Lung microvascular endothelial cell (primary cell): ENCODE data around the gene SORCS3. TPM values are rescaled to one million over a fixed set of nuclear protein-coding genes. Genes with fewer than 3 reads are reported as not detected.

Experiments
- DNase-seq, 2 donors: peaks; one replicate each; pipeline versions ENCODE4 v3.0.0 to v3.0.0-alpha.2; 2010; ENCODE audit warnings: low read depth in 2 of 2
- total RNA-seq: library from RNA; depleted of rRNA; stranded (reverse); fragments of >200 nt; gene quantifications from 2 replicates; pipeline ENCODE4 v1.2.1, GENCODE V29; 2014

Gene SORCS3
- not detected in 2 replicates for total RNA-seq

DNA sequence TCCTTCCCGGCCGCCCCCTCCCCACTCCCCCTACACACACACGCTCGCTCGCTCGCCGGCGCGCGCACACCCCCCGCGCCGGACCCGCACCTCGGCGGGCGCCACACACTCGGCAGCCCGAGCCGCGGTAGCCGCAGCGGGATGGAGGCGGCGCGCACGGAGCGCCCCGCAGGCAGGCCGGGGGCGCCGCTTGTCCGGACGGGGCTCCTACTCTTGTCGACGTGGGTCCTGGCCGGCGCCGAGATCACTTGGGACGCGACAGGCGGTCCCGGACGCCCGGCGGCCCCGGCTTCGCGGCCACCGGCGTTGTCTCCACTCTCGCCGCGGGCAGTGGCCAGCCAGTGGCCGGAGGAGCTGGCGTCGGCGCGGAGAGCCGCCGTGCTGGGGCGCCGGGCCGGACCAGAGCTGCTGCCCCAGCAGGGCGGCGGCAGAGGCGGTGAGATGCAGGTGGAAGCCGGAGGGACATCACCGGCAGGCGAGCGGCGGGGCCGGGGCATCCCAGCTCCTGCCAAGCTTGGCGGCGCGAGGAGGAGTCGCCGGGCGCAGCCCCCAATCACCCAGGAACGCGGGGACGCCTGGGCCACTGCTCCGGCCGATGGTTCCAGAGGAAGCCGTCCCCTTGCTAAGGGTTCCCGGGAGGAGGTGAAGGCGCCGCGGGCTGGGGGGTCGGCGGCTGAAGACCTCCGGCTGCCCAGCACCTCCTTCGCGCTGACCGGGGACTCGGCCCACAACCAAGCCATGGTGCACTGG, at the start of gene SORCS3:
Gene SORCS3, plus strand, starts transcription at position 104 of the 750 bp plus-strand sequence.
- DNase-seq, result no peak

DNA sequence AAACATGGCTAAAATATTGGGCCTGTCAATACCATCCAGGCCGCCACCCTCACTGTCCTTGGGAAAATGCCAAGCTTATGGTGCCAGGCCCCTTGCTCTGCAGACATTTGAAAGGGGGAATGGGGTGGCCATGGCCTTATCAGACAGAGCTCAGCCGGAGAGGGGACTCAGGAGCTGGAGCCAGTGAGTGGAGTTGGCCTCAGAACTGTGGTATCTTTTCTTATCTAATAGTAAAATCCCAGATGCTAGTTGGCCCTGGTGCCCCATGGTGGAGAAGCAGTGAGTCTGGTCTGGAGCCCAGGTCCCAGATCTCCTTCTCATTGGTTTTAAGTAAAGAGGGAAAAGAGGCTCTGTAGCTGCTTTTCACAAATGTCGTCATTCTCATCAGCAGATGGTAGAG, 49.6 kb upstream of the SORCS3 start:
- DNase-seq, result no peak

DNA sequence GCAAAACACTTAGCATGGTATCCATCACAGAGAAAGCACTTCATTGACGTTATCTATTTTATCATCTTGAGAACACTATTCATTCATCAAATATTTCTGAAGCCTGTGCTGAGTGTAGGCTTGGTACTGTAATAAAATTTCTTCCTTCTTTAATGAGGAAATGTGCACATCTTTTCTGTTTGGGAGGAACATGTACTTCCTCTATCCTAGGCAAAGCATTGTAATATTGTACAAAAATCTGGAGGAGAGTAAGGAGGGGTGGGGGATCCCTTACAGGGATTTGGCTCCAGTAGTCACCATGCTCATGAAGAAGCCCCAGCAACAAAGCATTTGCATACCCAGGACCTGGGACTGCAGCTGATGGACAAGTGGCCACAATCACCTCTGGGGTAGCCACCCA, 39.9 kb upstream of the SORCS3 start:
- DNase-seq, result no peak

DNA sequence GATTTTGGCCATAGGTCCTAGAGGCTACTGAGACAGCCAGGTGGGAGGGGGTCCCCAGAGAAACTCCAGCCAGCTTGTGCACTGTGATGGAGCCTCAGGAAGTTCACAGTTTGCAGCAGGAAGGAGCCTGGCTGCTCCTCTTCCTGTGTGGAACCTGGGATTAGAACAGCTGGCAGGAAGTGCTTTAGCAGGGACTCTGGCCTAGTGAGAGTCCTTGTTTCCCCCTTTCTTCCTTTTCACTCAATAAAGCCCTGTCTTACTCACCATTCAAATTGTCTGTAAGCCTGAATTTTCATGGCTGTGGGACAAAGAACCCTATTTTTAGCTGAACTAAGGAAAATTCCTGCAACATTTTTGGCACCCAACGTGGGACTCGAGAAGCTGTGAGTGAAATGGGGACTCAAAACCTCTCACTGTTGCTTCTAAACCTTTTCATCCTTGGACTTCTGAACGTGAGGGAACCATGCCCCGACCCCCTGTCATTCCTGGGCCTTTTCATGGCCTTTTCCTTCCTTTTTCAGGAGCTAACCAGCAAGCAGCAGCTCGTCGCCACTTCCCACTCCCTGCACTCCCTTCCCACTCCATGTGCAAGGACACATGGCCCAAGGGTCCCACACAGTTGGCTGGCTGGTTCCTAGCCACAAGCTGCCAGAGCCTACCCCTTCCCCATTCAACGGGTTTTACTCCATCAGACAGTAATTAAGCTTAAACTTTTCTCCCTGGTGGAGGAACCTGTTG, 32.8 kb upstream of the SORCS3 start:
- peak in 1 of 2 donors; percentile 45 for DNase-seq

DNA sequence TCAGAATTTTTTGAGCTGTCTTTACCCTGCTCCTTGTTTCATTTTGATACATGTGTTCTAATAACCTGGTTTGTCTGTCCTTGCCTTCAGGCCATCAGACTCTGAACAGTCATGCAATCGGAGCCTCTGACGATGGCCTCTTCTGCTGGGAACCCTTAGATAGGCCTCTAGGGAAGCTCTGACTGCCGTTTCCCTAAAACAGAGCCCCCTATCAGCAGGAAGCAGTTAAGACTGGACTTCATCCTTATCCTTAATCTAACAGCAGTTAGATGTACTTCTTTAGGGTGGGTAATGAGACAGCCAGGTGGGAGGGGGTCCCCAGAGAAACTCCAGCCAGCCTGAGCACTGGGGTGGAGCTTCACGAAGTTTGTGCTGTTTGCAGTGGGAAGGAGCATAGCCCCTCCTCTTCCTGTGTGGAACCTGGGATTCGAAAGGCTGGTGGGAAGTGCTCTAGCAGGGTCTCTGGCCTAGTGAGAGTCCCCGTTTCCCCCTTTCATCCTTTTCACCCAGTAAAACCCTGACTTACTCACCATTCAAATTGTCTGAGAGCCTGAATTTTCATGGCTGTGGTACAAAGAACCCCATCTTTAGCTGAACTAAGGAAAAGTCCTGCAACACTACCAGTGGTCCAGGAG, 28.4 kb upstream of the SORCS3 start:
- no peak for DNase-seq

DNA sequence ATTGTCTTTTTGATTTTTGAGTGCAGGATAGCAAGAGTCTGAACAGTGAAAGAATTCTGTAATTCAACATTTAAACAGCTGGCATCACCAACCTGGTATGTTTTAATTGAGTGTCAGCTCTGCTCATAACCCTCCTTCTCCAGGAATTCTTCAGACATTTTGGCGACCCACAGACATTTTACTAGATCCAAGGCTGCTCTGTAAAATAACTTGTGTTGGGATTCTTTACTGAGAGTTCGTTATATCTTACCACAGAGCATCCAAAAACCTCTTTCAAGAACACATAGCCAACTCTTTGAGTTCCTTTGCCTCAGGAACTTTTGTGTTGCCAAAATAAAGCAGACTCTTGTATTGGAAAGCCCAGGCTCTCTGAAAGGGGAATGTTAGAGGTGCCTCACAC, 27.7 kb upstream of the SORCS3 start:
- DNase-seq, result no peak

DNA sequence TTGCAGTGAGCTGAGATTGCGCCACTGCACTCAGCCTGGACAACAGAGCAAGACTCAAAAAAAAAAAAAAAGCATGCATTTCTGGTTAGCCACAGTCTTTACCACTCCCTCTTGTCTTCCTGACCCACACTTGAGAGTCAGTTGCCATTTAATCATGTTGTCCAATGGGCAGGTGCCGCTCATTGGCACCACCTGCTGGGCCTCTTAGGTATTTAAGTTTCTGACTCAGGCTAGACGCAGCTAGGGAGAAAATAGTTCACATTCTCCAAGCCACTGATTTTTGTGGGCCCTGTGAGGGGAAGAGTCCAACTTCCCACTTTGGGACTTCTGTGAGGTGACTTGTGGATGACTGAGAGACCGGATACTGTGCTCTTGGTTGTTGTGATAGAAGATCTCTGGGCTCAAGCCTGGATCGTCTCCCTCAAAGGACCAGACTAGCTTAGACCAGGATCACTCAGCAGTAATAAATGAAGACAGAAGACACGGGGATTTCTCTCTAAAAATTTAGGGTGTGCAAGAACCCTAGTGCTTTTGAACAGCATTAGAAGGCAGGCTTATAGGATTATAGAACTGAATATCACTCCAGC, 26.8 kb upstream of the SORCS3 start:
- peak; percentile 19 to 34 for DNase-seq

DNA sequence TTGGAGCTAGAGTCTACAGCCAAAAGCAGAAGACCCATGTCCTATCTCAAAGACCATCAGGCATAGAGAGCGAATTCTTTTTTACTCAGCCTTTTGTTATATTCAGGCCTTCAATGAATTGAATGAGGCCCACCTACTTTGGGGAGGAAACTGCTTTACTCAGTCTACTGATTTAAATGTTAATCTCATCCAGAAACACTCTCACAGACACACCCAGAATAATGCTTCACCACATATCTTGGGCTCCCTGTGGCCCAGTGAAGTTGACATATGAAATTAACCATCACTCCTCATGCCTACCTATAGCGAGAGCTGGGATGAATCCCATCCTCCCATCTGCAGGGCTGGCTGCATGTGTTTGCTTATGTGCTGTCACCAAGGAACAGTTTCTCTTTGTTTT, 26.0 kb upstream of the SORCS3 start:
- no peak for DNase-seq

DNA sequence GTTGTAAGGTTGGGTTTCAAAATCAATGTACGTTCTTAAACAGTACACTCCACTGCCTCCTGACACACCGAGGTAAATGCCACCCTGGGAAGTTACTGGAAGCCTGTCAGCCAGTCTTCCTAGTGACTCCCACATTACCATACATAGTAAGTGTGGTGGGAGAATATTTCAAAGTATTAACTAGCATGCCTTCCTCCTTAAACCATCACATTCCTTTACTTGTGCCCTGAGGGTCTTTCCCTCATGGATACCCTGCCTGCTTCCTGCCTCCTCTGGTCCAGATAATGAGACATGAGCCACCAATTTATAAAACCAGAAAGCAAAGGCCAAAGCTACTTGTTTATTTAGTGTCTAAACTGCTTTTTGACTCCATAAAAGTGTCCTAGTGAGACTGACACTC, 23.3 kb upstream of the SORCS3 start:
- no peak for DNase-seq

DNA sequence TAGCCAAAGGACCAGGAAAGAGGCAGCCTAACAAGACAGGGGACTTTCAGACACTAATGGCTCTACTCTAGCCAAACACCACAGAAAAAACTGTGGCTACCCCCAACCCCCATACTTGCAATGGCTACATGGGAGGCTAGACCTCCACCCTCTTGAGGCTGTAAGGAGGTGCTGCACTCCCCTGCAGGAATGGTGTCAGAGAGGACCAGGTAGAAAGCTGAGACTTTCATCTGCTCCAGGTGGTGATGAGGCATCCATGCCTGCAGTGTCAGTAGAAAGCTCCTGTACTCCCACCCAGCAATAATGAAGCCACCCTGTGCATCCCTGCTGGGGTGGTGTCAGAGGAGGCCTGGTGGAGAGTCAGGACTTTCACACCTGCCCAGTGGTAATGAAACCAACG, 18.9 kb upstream of the SORCS3 start:
- no peak for DNase-seq

DNA sequence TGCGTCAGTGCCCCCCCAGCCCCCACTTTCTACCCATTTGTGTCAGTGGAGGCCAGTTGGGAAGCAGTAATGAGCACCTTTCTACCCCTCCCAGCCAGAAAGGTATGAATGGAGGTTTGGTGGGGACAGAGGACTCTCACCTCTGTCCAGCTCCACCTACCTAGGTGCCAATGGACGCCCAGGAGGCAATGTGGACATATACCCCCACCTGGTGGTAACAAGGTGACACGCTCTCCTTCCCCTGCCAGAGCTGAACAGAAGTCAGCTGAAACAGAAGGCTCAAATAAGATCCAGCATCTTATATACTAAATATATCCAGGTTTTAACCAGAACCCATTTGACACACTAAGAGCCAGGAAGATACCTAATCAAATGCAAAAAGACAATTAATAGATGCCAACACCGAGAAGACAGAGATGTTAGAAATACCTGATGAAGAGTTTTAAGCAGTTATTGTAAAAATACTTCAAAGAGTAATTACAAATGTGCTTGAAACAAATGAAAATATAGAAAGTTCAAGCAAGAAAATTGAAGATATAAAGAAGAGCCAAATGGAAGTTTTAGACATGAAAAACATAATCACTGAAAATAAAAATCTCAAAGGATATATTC, 18.4 kb upstream of the SORCS3 start:
- peak in 1 of 2 donors; percentile 32 for DNase-seq

DNA sequence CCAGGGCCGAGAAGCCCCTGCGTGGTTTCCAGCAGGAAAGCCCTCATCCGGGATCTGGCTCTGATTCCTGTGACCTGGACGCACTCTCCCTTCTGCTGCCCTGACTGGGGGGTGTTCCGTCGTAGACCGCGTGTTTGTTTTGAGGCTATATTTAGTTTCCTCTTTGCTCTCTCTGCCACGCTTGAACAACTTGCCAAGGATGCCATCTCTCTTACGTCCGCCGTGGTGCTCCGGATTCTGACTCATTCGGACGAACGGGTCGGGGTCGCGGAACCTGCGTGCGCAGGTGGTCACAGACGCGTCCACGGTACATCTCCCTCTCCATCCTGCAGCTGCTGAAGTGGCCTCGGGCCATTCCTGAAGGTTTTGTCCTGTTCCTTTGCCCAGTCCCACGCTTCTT, 10.4 kb upstream of the SORCS3 start:
- DNase-seq, result no peak

DNA sequence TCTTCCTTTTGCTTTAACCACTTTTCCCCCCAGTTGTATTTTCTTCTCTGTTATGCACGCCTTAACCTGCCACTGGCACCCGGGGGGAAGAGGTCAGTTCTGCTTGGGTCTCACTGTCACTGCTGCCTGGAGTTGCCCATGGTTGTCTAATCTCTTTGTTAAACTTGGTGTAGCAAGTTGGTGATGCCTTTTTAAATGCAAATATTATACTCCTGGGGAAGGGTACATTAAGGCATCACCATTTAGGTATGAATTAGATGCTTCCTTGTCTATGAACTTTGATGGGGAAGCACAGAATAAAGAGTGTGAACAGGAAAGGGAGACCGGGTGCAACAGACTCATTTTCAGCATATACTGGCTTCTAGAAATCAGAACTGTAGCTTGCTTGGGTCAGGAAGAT, 9.1 kb upstream of the SORCS3 start:
- no peak for DNase-seq

DNA sequence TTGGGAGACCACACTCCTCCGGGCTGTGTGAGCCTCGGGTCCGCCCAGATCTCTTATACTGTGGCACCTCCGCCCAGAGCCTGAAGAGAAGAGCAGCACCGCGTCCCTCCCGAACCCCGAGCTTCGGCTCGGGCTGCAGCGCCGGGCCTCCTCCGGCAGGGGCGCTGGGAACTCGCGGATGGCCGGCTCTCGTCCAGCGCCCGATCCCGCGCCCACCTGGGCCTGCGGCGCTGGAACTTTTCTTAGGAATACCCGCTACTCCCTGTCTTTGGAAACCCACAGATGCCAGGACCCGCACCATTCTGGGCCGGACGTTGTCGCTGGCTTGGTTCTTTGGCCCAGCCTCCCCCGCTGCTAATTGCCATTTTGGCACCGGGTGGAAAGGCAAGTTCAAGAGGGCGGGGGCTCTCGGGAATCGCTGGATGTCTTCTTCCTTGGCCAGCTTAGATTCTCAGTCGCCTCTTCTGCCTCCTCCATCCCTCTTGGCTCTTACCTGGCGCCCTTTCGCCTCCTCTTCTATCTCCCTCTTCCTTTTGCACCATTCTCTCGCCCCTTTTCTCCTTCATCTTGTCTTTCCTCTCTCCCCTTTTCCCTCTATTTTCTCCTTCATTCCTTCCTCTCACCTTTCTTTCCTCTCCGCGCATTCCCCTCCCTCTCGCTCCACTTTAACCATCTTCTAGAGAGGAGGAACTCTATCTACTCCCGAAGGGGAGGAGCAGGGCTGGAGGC, 2.1 kb upstream of the SORCS3 start:
- no peak for DNase-seq

DNA sequence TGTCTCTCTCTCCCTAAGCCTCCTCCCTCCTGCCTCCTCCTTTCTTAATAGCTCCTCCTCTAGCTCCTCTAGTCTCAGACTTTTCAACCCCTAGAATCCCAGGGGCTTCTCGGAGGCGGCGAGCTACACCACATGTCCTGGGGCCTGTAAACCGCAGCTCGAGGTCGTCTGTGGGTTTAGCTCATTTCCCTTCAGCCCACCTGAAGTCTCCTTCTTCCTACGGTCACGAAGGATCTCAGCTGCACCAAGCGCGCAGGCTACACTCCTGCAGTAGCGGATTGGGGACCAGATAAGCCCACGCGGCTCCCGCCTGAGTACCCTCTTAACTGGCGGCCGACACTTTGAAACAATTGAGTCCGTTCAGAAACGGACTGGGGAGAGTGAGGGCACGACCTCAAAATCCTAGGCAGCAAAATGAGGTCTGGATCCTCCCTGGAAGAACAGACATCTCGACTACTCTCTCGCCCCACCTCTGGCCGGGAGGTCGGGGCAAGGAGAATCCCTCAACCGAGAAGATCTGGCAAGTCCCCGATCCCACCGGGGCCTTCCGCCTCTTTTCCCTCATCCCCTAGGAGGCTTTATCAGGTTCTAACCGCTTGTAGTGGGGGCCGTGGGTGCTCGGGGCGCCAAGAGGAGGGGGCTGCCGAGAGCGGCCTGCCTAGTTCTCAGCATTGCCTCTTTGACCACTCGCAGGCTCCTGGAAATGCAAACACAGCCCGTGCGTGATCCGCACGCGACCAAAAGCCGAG, 1.3 kb upstream of the SORCS3 start:
- no peak for DNase-seq

DNA sequence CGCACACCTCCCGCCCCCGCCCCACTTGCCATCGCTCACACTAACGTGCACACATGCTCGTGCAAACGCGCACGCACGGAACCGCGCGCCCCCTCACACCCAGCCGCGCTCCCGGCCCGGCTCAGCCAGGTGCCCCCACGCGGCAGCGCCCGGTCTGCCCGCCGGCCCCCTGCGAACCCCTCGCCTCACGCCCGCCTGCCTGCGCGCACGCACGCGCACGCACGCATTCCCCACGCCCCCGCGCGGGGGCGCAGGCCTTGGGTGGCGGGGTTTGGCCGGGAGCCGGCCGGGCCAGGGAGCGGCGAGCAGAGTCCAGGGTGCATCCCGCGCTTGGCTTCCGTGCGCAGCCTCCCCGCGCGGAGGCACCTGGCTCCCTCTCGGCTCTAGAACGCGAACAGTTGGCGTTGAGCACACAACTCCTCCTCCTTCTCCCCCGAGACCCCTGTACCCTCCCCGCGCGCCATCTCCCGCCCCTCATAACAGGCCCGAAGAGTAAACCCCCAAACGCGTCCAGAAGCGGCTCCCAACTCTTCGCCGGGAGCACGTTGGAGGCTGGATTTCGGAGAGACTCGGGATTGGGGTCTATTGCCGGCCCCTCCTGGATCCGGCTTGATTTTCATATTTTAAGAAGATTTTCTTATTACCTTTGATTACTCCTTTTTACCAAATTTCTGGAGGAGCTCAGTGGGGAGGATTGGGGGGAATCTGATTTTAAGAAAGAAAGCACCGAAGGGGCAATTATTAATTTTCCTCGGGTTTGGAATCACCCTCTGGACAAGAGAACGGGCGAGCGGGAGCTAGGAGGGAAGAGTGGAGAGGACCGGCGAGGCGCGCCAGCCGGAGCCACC, 527 bp upstream of the SORCS3 start:
- no peak for DNase-seq

DNA sequence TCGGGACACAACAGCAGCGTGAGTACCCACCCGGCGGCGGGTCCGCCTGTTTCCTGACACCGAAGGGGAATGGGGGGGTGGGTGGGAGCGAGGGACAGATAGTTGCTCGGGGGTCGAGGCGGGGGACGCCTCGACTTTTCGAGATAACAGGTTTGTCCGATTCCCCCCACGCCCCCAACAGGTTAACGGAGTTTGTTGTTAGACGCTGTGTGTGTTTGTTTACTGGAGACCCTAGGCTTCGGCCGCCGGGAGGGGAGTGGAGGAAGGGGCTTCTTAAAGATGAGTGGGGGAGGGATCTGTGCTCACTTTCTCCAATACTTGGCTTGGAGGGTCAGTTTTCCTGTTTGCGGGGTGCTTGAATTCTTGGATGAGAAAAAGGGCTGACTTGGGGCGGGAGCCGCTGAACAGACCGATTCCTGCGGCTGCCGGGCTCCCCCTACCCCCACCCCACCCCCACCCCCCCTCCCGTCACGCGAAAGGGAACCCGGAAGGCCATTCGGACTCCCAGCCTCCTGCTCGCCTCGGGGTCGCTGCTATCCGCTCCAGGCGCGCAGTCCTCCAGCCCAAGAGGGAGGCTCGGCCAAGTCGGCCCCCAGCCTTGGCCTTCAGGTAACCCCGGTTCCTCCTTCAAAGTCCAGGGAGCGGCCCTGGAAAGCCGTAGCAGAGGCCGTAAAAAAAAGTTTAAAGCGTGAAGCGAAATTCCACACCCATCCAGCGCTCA, 1.0 kb downstream of the SORCS3 start:
- no peak for DNase-seq

DNA sequence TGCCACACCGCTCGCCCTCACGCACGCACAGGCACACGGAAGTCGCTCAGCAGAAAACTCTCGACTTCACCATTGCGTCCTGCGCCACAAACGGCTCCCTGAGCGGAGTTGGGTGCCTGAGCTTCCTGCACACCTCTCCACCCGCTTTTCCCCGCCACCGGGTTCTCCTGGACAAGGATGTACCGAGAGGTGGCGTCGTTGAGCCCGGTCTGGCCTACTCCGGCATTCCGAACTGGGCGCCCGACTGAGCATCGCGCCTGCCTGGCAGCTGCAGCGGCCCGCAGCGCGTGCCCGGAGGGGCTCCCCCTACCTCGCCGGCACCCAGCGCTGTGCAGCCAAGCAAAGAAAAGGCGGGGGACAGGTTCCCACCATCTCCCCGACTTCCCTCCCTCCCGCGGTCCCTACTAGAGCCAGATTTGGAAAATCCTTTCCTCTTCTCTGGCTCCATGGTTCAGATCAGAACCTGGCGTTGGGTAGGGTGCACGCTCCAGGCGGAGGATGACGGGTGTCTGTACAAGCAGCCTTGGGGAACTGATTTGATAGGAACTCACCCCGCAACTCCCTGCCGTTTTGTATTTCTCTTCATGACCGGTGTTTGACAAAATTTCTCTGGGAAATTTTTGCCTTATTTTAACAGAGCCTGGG, 1.7 kb downstream of the SORCS3 start:
- DNase-seq, result peak; percentile 5 to 13
